T-helper 22 cell (primary cell): ENCODE measurements around the gene PLPP3.

Source experiments
- DNase-seq: peaks from one replicate; pipeline ENCODE4 v3.0.0-alpha.2; 2020; ENCODE audit warnings: low read depth

Gene PLPP3

DNA sequence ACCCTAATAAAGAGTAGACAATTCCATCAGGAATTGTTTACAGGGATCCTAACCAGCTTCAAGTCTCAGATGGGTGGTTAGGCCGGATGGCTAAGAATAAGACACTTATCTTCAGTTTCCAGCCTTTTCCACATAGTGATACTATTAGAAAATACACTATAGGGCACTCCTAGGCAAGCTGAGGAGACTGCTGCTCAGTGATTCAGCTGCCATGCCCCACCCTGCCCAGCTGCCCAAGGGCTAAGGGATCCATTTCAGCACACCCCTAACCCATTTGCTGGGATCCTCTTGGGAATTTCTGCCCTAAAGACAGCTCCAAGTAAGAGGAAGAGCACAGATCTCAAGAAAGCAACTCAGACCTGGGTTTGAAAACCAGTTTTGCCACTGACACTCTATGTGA lies 31.9 kb downstream of the PLPP3 start:
- DNase-seq = no peak

DNA sequence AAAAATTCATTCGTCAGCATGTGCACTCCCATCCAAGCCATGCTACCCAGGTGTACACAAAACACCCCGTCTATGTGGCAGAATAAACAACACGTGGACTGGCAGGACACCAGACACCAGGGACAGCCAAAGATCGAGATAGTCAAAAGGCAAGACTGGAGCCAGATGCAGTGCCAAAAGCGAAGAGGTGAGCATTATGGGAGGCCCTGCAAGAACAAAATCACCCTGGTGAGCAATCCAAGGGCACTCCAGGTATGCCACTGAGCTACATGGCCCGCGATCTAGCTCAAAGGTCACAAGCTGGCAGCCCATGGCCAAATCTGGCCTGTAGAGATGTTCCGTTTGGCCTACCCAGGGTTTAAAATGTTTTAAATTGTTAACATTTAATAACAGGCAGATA lies 33.7 kb downstream of the PLPP3 start:
- no peak for DNase-seq

DNA sequence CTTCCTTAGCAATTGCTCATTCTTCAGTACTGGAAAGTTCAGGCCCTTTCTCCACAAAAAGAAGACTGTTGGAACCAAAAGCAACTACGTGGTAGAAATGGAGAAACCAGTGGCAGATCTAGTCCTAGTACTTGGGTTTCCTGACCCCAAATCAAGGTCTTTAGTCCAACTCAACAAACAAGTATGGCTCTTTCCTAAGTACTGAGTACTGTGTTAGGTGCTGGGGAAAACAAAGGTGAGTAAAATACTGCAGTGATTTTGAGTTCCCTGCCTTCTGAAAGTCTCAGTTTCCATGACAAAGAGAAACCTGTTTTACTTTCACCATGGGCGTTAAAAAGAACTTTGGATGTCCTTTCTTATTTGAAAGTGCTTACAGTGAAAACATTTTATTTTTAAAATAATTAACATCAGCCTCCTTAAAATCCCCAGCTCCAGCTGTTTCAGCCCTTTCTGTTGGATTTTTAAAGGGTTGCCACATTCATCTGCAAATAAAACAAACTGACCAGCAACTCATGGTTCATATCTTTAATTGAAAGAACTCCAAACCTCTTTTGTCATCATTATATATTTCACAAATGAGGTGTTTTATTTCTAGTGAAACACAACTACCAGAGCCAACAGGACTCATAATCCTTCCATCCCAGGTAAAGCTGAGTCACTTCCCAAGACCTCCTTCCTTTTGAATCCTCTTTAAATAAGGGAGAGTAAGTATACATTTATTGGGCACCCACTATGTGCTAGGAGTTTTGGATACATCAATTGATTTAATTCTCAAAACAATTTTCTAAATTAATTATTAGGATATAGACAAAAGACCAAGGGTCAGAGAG lies 35.4 kb downstream of the PLPP3 start:
- no peak for DNase-seq

DNA sequence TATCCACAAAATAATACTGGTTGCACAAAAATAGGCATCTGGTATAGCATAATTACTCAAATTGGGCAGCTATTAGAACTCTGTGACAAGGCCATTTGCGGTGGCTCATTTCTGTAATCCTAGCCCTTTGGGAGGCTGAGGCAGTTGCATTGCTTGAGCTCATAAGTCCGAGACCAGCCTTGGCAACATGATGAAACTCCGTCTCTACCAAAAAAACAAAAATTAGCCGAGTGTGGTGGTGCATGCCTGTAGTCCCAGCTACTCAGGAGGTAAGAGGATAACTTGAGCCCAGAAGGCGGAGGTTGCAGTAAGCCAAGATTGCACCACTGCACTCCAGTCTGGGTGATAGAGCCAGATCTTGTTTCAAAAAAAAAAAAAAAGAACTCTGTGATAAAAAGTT lies 36.7 kb downstream of the PLPP3 start:
- DNase-seq = no peak

GRCh38 chr1:56541408-56541807 lies 38.0 kb downstream of the PLPP3 start:
- no peak for DNase-seq

DNA sequence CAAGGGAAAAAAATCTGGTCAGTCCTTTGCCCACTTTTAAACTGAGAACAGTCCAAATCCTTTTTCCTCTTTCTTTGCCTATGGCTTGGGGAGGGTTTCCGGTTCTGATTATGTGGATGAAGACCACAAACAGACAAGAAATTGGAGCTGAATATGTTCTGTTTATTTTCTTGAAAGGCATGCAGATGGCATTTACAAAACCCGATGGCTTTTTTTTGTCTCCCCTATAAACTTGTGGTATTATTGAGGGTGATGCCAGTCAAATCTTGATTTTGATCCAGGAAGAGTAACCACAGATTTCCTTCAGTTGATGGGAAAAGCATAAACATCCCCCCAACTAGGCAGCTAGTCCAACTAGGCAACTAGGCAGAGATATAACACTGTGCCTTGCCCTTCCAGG lies 38.9 kb downstream of the PLPP3 start:
- no peak for DNase-seq

DNA sequence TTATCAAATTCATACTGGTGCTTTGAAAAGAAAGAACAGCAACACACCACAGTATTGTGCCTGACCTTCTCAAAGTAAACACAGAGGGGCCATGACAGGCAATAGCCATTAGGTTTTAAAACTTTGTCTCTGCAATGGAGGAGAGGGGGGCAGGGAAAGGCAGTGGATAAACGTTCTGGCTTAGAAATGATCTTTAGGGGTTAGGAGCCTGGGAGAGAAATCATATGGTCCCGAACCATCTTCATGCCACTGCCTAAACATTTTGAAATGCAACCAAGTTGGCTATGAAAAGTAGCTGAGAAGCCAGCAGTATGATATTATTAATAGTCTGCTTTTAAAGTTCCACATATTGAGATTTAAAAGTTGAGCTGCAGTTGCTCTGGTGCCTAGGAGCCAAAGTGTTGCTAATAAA lies 39.8 kb downstream of the PLPP3 start:
- no peak for DNase-seq

- no peak for DNase-seq
These were observed 40.8 kb downstream of the PLPP3 start for GRCh38 chr1:56538532-56538931.

GRCh38 chr1:56537660-56538059 lies 41.7 kb downstream of the PLPP3 start:
- no peak for DNase-seq

GRCh38 chr1:56535939-56536338 lies 43.4 kb downstream of the PLPP3 start:
- DNase-seq = no peak

DNA sequence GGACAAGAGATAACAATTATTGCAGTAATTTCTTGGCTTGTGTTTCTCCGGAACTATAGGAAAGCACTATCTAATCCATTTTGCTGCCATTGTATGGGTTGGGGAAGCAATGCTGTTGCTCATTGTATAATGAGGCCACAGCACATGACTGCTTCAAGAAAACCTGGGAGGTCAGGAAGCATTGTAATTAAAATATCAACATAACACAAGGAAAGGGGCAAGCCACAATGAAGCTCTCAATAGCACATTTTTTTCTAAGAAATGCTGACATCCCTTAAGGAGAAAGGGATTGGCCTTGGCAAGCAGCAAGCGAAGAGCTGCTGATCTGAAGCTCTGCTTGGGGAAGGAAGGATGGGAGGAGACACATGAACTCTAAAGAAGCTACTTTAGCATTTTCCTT lies 44.0 kb downstream of the PLPP3 start:
- no peak for DNase-seq

DNA sequence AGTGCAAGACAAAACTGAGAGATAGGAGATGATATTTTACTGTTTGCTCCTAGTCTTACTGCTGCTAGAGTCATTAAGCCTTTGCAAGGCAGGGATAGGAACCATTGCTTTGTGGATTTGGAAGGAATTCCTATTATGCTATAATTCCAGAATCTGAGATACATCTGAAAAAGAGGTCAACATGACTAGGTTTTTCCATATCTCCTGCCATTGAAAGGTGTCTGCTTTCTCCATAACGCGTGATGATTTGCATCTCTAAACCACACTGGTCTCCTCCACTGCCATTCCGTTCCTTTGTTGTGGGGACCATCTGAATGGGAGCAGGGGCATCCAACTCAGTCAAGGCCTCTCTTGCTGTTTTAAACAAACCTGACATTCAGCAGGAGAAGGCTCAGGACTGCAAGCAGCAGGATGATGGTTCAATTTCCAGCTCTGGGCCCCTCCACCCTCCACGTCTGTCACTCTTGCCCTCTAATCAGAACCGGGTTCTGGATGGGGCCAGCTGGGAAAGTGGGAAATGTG lies 45.2 kb downstream of the PLPP3 start:
- DNase-seq = no peak

GRCh38 chr1:56533621-56534020 lies 45.7 kb downstream of the PLPP3 start:
- no peak for DNase-seq

DNA sequence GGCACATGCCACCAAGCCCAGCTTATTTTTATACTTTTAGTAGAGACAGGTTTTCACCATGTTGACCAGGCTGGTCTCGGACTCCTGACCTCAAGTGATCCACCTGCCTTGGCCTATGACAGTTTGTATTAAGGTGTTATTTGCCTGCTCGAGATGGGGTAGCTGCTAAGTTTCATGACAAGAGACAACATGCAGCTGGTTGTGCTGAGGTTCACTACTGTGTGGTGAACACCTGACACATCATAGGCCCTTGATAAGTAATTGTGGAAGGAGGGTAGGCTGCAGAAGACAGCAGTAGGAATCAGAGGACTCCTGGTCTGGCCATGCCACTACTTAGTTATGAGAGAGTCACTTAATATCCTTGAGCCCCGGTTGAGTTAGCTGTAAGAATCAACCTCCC lies 46.2 kb downstream of the PLPP3 start:
- no peak for DNase-seq

DNA sequence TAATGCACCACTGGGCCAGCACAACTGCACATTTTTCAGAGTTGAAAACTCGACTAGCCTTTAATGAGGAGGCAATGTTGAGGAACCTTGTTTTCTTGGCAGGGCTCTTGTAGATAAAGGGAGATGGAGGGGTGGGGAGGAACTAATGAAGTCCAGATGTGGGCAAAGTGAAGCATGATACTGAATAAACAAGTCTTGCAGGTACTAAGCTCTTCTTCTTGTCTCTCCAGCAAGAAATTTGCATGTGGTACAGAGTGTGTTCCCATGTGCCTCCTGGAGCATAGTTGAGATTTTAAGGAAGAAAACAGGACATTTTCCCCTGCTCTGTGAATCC lies 47.0 kb downstream of the PLPP3 start:
- no peak for DNase-seq

DNA sequence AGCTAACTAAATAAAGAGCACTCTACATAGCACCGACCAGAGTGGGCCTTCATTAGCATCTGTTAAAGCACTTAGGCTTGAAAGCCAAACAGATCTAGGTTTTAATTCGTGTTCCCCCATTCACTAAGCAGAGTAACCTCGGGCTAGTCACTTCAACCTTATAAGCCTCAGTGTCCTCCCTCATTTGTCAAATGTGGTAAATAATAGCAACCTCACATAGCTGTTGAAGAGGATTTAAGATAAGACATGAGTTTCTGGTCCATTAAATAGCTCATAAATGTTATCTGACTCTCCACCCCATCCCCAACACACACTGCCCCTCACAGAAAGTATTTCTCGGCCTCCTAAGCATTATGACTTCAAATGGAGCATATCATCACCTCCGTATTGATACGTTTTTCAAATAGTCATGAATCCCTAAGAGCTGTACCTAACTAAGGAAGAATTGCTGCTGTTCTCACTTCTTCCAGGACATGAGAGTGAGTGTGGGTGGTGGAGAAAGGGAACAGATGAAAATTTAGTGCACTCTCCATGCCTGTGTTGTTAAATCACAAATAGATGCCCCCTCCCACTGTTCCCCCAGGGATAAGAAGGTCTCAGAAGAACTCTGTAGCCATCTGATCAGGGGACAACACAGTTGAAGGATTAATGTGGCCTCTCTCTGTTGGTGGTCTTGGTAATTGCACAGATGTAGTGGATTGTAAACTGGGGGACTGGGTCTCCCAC lies 47.6 kb downstream of the PLPP3 start:
- DNase-seq = no peak

GRCh38 chr1:56529801-56530200 lies 49.6 kb downstream of the PLPP3 start:
- DNase-seq = no peak

- no peak for DNase-seq
These were observed 51.6 kb downstream of the PLPP3 start for GRCh38 chr1:56527548-56528302.

GRCh38 chr1:56526571-56527174 lies 52.7 kb downstream of the PLPP3 start:
- no peak for DNase-seq

DNA sequence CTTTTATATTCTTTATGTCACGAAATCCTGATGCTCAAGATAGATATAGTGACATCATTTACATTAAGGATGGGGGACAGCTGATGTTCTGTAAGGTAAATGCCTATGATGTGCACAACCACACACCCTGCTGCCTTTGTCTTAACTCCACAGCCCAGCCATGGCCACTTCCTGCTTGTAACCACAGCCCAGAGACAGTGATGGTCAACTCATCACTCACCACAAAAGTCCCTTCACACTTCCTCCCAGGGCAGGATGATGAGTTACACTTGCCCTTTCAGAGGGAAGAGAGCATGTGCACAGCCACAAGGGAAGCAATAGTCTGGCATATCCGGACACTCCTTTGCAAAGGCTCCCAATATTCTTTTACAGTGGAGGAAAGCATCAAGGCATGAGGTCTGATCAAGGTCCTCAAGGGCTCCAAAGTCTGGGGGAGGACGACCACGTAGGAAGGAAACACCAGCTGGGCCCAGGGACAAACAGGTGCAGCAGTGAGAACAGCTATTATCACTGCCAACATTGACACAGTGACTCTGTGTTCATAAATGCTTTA lies 53.8 kb downstream of the PLPP3 start:
- no peak for DNase-seq

DNA sequence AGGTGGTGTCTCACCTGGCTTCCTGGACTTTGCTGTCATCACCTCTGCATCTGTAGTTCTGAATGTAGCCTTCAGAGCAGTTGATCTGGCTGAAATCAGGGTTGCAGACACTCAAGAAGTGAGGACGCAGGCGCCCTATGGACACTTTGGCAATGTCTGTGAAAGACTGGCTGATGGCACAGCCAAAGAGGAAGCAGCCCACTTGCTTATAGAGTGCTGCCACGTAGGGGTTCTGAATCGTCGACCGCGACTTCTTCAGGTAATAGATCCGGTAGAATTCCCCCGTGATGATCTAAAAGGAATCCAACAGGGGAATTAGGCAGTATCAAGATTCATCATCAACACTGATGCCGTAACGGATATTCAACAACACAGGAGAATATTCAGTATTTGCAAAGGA lies 55.1 kb downstream of the PLPP3 start:
- no peak for DNase-seq

GRCh38 chr1:56522680-56523079 lies 56.7 kb downstream of the PLPP3 start:
- DNase-seq = no peak
